ENCODE results near the gene AGT.

Gene AGT

GRCh38 chr1:230713915-230714764 is at the start of gene AGT:
AGT (minus strand) TSS chr1:230714122; CDS start chr1:230710823, 3,299 bp downstream.
- DNase-seq (ENCODE audit: low spot score) = peak; percentile 88

GRCh38 chr1:230761443-230762167 is 47.7 kb upstream of the AGT start:
- DNase-seq (ENCODE audit: low spot score) = no peak

DNA sequence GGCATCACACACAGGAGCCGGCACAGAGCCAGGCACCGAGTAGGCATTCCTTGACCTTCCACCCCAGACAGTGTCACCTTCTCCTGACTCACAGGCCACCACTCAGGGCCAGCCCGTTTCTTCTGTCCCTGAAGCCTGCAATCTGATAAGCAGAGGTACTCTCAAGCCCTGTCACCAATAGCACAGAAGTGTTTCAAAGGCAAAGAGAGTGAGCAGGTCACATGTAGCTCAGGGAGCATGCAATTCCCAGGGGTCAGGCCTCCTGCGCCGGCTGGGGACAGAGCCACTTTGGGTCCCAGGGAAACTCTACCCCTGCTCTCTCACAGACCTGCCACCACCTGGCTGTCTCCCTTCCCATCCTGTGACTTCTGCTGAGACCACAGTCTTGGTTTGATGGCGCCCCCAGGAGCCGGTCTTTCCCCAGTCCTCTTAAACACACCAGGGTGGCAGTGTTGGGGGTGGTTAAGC is 46.5 kb upstream of the AGT start:
- no peak for DNase-seq (ENCODE audit: low spot score)

- DNase-seq (ENCODE audit: low spot score) = no peak
Measured at GRCh38 chr1:230759369-230760065, 45.6 kb upstream of the AGT start.

GRCh38 chr1:230758709-230759368 is 44.9 kb upstream of the AGT start:
- peak; percentile 49 for DNase-seq (ENCODE audit: low spot score)

DNA sequence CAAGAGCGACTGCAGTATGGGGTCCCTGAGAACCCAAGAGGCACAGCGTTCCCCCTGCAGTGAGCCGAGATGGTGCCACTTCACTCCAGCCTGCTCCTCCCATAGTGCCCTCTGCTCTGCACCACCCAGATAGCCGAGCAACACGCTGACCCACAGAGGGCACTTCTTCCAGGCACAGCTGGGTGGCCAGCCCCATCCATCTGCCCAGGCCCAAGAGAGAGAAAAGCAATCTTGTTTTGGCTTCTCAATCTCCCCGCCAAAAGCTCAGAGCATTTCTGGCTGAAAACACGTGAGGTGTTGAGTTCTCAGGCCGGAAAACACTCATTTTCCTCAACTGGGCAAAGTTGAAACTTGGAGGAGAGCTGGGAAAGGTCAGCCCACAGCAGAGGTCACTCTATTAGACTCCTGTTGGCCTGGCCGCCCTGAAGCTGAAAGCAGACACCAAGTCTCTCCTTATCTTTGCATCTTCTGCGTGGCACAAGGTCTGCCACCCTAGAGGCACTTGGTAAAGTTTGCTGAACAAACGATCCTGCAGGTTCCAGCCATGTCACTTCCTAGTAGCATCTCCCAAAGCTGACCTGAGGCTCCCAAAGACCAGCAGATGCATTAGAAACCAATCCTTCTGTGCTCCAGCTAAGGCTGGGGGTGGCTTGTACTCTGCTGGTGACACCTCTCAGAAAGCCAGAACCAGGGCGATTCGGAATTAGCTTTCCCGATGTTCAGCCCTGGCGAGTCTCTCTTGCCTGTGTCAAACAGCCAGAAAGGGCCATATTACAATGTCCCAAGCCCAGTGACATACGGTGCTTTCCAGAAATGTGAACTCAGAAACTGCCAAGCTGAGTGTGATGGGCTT is 44.2 kb upstream of the AGT start:
- DNase-seq (ENCODE audit: low spot score) = no peak

- DNase-seq (ENCODE audit: low spot score) = peak; percentile 63
Measured at GRCh38 chr1:230754796-230755195, 40.9 kb upstream of the AGT start.

DNA sequence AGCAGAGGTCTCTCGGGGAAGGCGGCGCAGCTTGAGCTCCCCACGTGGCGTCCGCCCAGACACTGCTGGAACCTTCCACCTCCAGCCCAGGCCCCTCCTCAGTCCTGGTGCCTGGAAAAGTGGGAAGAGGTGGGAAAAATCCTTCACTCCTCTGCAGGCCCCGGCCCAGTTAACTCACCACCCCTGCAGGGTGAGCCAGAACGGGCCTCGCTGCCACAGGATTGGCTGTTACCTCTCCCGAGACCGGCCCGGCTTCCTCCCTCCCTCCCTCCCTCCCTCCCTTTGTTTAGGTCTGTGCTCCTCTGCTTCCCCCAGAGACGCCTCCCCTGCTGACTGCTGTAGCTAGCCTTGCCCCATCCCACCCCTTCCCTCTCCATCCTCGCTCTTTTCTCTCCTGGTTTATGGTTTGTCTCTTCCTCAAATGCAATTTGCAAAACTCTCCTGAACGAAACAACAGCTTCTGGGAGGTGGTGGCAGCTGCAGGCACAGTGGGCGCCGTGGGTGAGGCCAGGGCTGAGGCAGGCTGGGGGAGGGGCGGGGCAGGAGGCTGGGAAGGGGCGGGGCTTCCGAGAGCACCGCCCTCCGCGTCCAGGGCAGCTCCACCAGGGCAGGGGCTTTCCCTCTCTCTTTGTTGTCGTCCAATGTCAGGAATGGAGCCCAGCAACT is 39.8 kb upstream of the AGT start:
- no peak for DNase-seq (ENCODE audit: low spot score)

DNA sequence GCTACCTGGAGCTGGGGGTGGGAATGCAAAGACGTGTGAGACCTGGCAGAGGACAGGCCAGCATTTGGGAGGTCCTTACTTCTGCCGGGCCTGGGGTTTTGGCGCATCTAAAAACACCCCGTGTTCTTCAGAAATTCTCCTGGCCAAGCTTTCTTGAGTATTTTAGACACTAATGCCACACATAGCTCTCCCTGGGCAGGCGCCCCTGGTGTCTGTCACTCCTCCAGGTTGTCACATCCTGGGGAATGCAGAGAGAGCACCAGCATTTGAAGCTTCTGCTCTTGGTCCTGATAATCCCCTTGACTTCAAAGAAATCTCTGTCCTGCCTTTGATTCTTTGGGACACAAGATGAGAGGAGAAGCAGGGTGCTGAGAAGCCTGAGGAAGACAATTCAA is 39.3 kb upstream of the AGT start:
- no peak for DNase-seq (ENCODE audit: low spot score)

GRCh38 chr1:230752407-230752806 is 38.5 kb upstream of the AGT start:
- no peak for DNase-seq (ENCODE audit: low spot score)

- no peak for DNase-seq (ENCODE audit: low spot score)
Measured at GRCh38 chr1:230750986-230751625, 37.2 kb upstream of the AGT start.

GRCh38 chr1:230750576-230750975 is 36.7 kb upstream of the AGT start:
- DNase-seq (ENCODE audit: low spot score) = no peak

DNA sequence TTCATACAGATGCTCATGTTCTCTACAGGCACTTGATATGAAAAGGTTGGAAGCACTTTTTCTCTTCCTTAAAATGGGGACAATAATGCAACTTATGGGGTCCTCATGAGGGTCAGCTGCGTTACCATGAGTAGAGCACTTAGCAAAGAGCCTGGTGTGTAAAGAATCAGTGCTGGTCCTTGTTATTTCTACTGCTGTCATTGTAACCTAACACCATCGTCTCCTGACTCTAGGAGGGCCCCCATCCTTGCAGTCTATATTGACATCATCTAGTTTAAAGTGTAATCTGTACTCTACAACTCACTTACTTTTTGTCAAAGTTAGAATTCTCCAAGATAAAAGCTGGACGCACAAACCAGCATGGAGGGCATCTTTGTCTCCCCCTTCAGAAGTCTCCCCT is 35.7 kb upstream of the AGT start:
- DNase-seq (ENCODE audit: low spot score) = no peak

DNA sequence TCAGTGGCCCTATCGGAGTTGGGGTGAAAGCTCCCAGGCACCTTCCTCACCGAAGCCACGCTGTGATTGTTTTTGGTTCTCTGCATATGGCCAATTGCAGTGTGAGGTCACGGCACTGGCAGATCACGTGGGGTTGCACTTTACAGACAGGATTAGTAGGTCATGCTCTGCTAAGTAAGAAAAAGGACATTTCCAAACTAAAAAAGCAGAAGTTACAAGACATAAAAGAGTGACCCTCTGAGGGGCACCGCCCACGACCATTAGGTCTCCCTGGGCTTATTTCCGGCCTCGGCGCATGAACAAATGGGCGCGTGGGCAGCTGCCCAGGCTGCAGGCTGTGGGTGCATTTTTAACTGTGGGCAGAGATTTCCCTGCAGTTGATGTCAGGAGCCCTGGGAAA is 35.2 kb upstream of the AGT start:
- no peak for DNase-seq (ENCODE audit: low spot score)

DNA sequence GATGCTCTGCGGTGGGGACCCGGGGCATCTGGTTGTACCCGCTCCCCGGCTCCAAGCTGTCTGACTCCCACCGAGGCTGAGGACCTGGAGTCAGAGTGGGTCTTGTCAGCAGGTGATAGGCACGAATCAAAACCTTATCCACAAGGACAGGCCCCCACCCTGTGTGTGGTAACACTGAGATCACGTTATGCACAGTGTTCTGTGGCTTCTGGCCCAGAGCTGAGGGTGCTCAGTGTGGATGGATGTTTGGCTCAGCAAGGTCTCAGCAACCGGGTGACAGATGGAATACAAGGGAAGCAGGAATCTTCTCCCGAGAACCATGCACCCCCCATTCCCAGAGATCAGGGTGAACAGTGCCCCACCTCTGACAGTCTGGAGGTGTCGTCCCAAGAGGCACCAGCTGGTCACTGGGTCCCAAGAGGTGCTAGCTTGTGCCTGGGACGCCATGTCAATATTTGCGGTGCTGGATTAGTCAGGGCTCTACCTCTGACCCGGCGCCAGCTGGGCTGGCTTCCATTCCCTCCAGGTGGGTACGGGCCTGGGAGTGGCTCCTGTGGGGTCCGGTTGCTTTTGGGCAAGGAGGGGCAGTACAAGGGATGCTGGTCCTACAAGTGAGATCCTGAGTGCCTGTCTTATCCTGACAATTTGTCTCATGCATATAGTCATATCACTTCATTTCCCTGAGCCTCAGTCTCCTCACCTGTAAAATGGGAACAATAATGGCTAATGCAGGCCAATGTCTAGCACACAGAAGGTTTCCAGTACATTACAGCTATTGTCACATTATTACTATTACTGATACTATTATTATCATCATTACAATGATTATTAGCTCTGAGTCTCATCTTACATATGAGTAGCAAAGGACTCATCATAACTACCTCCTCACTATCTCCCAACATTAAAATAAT is 34.2 kb upstream of the AGT start:
- DNase-seq (ENCODE audit: low spot score) = no peak

DNA sequence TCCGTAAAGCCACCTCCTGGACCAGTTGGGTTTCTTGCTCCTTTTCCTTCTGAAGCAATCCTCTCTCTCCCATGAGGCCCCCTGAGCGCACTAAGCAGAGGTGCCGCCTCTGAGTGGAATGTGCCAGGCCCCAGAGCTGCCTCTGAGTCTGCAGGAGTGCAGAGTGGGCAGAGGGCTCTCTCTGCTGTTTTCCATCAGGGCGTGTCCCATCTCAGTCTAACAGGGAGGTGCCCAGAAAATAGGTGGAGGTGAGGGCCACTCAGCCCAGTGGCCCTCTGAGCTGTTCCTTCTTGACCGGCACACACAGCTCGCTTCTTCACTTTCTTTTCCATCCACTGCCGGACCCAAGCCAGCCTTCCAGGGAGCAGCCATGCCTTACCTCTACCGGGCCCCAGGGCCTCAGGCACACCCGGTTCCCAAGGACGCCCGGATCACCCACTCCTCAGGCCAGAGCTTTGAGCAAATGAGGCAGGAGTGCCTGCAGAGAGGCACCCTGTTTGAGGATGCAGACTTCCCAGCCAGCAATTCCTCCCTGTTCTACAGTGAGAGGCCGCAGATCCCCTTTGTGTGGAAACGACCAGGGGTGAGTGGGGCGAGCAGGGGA is 33.3 kb upstream of the AGT start, which contains the start of gene CAPN9:
TSS of gene CAPN9 (plus strand) at position 262 of the 604 bp plus-strand sequence. CDS start at position 371, 109 bp downstream.
- no peak for DNase-seq (ENCODE audit: low spot score)

DNA sequence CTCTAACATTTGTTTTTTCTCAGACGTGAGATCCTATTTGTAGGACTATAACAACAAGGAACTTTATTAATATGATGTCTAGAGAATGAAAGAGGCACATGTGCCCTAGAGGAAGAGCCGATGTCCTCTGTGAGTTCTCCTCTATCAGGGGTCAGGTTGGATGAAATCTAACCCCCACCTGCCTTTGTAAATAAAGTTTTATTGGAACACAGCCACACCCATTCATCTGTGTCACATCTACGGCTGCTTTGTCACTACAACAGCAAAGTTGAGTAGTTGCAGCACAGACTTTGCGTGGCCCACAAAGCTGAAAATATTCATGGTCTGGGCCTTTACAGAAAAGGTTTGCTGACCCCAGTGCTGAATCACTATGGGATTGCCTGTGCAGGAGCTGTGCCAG is 32.7 kb upstream of the AGT start:
- no peak for DNase-seq (ENCODE audit: low spot score)

DNA sequence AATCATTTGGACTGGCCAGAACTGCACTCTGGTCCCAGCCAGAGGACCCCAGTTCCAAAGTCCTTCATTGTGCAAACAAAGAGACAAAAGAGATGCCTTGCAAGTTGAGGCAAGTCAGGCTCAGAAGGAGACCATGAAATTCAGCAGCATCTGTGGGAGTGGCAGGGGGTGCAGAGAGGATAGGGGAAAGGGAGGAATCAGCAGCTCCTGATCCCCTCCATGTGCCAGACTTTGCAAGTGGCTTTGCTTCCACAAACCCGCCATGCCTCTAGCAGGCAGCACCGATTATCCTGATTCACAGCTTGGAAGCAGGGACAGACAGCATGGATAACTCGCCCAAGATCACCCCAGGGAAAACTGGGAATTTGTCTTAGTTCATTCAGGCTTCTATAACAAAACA is 31.1 kb upstream of the AGT start:
- no peak for DNase-seq (ENCODE audit: low spot score)

Data from GM03348 (cell line).